ENCODE measurements around the gene PLAC8. TPM values are rescaled to one million over a fixed set of nuclear protein-coding genes. Genes with fewer than 3 reads are reported as not detected.

The PLAC8 gene
- total and polyA plus RNA-seq, 2 of the 8 experiments (the other 6 are each of a cell fraction or from before 2014, with no cell fraction given) = 0.98 to 1.1 TPM

DNA sequence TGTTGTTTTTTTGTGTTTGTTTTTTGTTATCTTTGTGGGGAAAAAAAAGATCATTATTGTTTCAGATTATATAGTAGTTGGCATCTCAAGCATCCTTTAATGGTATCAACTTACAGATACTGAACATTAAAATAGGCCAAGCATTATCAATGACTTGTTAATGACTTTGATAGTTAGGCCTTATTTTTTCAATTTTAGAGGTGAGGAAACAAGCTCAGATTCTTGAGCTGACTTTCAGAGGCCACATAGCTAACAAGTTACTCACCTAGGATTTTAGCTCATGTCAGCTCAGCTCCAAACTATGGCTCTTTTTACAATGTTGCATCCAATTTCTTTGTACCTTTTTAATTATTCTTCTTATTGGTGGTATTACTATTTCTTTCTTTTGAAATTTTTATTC lies 471 bp upstream of the PLAC8 start:
- no peak overlapping the region for H3K23ac ChIP-seq (ENCODE audit: insufficient read length)
- no peak for TF ChIP-seq POLR2A (IDR thresholded peaks at IDR 0.05; ENCODE audit: control extremely low read depth in 1 of 2, low read depth in 2 of 2, low read length in 2 of 2)
- no peak for TF ChIP-seq GTF2F1 (IDR thresholded peaks at IDR 0.05; ENCODE audit: borderline replicate concordance, low read depth, low read length)
- no peak for TF ChIP-seq JUND (IDR thresholded peaks at IDR 0.05; ENCODE audit: low read length)
- no peak for TF ChIP-seq POU5F1 (IDR thresholded peaks at IDR 0.05; ENCODE audit: low read depth, low read length)
- TF ChIP-seq TBP (IDR thresholded peaks at IDR 0.05; ENCODE audit: low read depth, low read length) = no peak
- no peak for TF ChIP-seq CTBP2 (IDR thresholded peaks at IDR 0.05; ENCODE audit: borderline replicate concordance, insufficient read depth, insufficient read length, low read length)
- no peak for TF ChIP-seq SP1 (IDR thresholded peaks at IDR 0.05; ENCODE audit: low read depth, low read length)
- TF ChIP-seq EZH2 (IDR thresholded peaks at IDR 0.05; ENCODE audit: low read depth, low read length, severe bottlenecking) = no peak
- no peak for TF ChIP-seq SAP30 (IDR thresholded peaks at IDR 0.05; ENCODE audit: insufficient read depth, insufficient replicate concordance, low read length)
- TF ChIP-seq NANOG (IDR thresholded peaks at IDR 0.05; ENCODE audit: insufficient read depth, low read depth, low read length, poor library complexity, severe bottlenecking) = no peak

More for the DNA sequence above, 471 bp upstream of the PLAC8 start:
- FAIRE-seq = no peak
- H4K5ac ChIP-seq (ENCODE audit: insufficient read length, low read depth, low read length) = no peak overlapping the region
- H3K4me1 ChIP-seq (replicated peaks in 1 of 4; ENCODE audit: control insufficient read depth in 3 of 4, insufficient read depth in 4 of 4, low read length in 3 of 4) = peaks cover 0 to 13% (median 0%) of the 10 kb centered on the region in 4 experiments; a peak in 3 of 7 replicates
- H3K36me3 ChIP-seq (ENCODE audit: control insufficient read depth in 2 of 4, insufficient read depth in 4 of 4, low read length in 3 of 4) = no peaks in the 10 kb centered on the region
- no peak overlapping the region for H3K4me2 ChIP-seq (ENCODE audit: insufficient read depth in 1 of 2, low read depth in 2 of 2, low read length in 2 of 2)
- no peaks in the 10 kb centered on the region for H3K79me2 ChIP-seq (ENCODE audit: control insufficient read depth in 1 of 2, insufficient read depth in 2 of 2, low read length in 2 of 2)
- no peak overlapping the region for H2BK20ac ChIP-seq (ENCODE audit: low read length)
- H4K8ac ChIP-seq (ENCODE audit: extremely low read depth, insufficient read depth, low read length) = no peak overlapping the region
- no peak for DNase-seq (ENCODE audit: low read depth in 1 of 2, low spot score in 2 of 2)
- no peak overlapping the region for H3K27ac ChIP-seq (ENCODE audit: low read depth, low read length)
- ChIA-PET POLR2A (ENCODE audit: partially characterized antibody) (interaction anchor here (0.6 to 1.6 kb wide), 2 partner anchors 12 to 80 kb away, joined by 3 read pairs; partner anchors contain the start of gene COPS4), CTCF (ENCODE audit: partially characterized antibody) (interaction anchor here (1.0 to 1.1 kb wide), 2 partner anchors 9 to 138 kb away, joined by 3 read pairs; no protein-coding TSS in a partner anchor)
- no peaks in the 10 kb centered on the region for H4K20me1 ChIP-seq (replicated peaks in 1 of 2; ENCODE audit: control insufficient read depth in 1 of 2, insufficient read depth in 2 of 2, low read length in 2 of 2)
- no peak overlapping the region for H2BK15ac ChIP-seq (ENCODE audit: low read length)
- H3K56ac ChIP-seq (replicated peaks; ENCODE audit: insufficient read length, low read depth, low read length) = no peak overlapping the region
- H3K9ac ChIP-seq (replicated peaks in 1 of 4; ENCODE audit: extremely low read depth in 1 of 4, low read depth in 3 of 4, low read length in 3 of 4) = no peak overlapping the region
- no peak overlapping the region for H2BK120ac ChIP-seq (replicated peaks; ENCODE audit: low read depth, low read length)
- H3K27me3 ChIP-seq (replicated peaks in 1 of 4; ENCODE audit: control insufficient read depth in 3 of 4, extremely low read depth in 1 of 4, insufficient read depth in 3 of 4, low read length in 3 of 4) = no peaks in the 10 kb centered on the region
- H2BK5ac ChIP-seq (ENCODE audit: low read depth, low read length) = no peak overlapping the region
- H3K79me1 ChIP-seq (ENCODE audit: low read depth, low read length) = no peaks in the 10 kb centered on the region
- H2BK12ac ChIP-seq (ENCODE audit: low read depth, low read length) = no peak overlapping the region
- H3K14ac ChIP-seq (ENCODE audit: insufficient read length) = no peak overlapping the region
- no peak overlapping the region for H4K91ac ChIP-seq (replicated peaks; ENCODE audit: insufficient read length, low read length)
- no peaks in the 10 kb centered on the region for H3K9me3 ChIP-seq (ENCODE audit: insufficient read depth in 2 of 2, low read depth in 1 of 2, low read length in 1 of 2)
- peaks cover 2% of the 10 kb centered on the region; the same call in 1 of the 2 replicates for H3K23me2 ChIP-seq (ENCODE audit: low read depth, low read length)
- H2AFZ ChIP-seq (ENCODE audit: low read length) = no peak overlapping the region
- H2AK5ac ChIP-seq (ENCODE audit: low read depth, low read length) = no peak overlapping the region
- no peak overlapping the region for H3K4ac ChIP-seq (replicated peaks; ENCODE audit: insufficient read length, low read depth, low read length)
- H3K18ac ChIP-seq (ENCODE audit: extremely low read depth, low read length) = no peak overlapping the region
- no peak overlapping the region; a peak in 1 of 8 replicates for H3K4me3 ChIP-seq (ENCODE audit: extremely low read depth in 1 of 4, insufficient read depth in 2 of 4, low read depth in 3 of 4, low read length in 4 of 4)
